GM18507 (cell line): ENCODE results near the gene DRC3.
"Not testable (repeated sequence)": the region's sequence is repeated elsewhere in the genome, so short reads cannot be mapped to it uniquely, and the experiment has no call there.

Experiments used
- DNase-seq: peaks from one replicate; pipeline ENCODE4 v3.0.0; 2011; ENCODE audit warnings: low read depth; ENCODE audit not compliant: insufficient read length; ENCODE audit errors: extremely low spot score
- FAIRE-seq: peaks from 2 replicates; lab custom pipeline; 2011; peaks lifted over from hg19 to GRCh38; lab: Jason Lieb, UNC

The DRC3 gene

GRCh38 chr17:17987187-17987896 is 14.7 kb downstream of the DRC3 start:
- DNase-seq (no peak), FAIRE-seq (no peak)

DNA sequence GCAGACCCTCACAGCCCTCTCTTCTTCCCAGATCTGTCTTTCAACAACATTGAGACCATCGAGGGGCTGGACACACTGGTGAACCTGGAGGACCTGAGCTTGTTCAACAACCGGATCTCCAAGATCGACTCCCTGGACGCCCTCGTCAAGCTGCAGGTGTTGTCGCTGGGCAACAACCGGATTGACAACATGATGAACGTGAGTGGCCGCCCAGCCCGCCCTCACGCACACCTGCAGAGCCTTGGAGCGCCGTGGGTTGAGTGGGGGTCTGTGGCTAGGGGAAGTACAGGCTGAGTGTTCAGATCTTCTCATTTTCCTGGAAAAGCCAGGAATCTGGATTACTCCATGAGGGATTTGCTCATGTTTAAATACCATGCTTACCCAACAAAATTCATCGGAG is 15.2 kb downstream of the DRC3 start:
- FAIRE-seq (no peak), DNase-seq (no peak)

DNA sequence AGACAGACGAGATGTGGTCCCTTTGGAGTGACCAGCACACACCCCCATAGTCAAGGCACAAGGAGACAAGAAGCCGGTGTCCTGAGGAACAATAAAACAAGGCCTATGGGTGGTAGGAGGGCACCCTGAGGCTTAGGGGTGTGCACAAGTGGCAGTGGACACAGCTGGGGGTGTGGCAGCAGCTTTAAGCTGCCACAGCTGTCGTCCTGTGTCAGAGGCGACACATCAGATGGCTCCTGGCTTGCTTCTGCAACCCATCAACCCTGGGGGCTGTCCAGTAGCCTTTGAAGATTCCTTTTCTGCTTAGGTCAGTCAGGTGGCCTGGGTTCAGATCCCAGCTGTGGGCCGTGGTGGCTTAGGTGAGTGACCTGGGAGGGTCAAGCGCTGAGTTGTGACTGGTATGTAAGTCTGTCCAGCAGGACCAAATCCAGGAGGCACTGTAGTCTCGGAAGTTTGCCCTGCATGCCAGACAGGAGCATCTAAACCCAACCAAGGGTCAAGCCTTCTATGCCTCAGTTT is 15.8 kb downstream of the DRC3 start:
- FAIRE-seq, result no peak
- DNase-seq, result no peak

DNA sequence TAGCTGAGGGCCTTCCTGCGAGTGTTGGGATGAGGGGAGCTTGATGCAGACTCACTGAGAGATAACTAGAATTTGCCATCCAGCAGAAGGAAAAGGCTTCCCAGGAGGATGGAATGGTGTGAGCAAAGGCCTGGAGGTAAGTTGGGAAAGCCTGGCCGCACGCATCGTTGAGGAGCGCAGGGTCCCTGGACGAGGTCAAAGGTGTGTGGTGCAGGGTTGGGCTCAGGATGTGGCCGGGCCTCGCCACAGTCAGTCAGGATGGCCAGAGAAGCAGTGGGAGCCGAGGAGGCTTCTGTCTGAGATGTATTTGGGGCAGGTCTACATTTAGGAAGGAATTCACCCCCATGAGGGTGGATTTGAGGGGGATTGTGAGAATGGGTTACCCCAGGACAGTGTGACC is 16.4 kb downstream of the DRC3 start:
- FAIRE-seq, result no peak

GRCh38 chr17:17989618-17990017 is 17.0 kb downstream of the DRC3 start:
- DNase-seq (no peak), FAIRE-seq (no peak)

More for the DNA sequence above, 16.4 kb downstream of the DRC3 start:
- no peak for DNase-seq

GRCh38 chr17:17990282-17990681 is 17.6 kb downstream of the DRC3 start:
- FAIRE-seq (no peak), DNase-seq (no peak)

- DNase-seq, result no peak
- no peak for FAIRE-seq
These were observed 20.7 kb downstream of the DRC3 start for GRCh38 chr17:17993366-17993765.

- no peak for DNase-seq
- FAIRE-seq, result no peak
These were observed 21.2 kb downstream of the DRC3 start for GRCh38 chr17:17993852-17994251.

- no peak for FAIRE-seq
- DNase-seq, result no peak
These were observed 21.8 kb downstream of the DRC3 start for GRCh38 chr17:17994271-17995069.

DNA sequence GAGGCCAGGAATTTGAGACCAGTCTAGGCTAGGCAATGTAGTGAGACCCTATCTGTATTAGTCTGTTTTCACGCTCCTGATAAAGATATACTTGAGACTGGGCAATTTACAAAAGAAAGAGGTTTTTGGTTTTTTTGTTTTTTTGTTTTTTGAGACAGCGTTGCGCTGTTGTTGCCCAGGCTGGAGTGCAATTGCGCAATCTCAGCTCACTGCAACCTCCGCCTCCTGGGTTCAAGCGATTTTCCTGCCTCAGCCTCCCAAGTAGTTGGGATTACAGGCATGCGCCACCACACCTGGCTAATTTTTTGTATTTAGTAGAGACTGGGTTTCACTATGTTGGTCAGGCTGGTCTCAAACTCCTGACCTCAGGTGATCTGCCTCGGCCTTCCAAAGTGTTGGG is 23.2 kb downstream of the DRC3 start:
- not testable (repeated sequence) for DNase-seq, FAIRE-seq

- no peak for DNase-seq
- FAIRE-seq, result no peak
These were observed 26.3 kb downstream of the DRC3 start for GRCh38 chr17:17998934-17999333.

GRCh38 chr17:17999364-18000029 is 26.8 kb downstream of the DRC3 start:
- no peak for DNase-seq
- FAIRE-seq, result no peak

- FAIRE-seq (no peak), DNase-seq (no peak)
These were observed 27.4 kb downstream of the DRC3 start for GRCh38 chr17:18000030-18000408.

DNA sequence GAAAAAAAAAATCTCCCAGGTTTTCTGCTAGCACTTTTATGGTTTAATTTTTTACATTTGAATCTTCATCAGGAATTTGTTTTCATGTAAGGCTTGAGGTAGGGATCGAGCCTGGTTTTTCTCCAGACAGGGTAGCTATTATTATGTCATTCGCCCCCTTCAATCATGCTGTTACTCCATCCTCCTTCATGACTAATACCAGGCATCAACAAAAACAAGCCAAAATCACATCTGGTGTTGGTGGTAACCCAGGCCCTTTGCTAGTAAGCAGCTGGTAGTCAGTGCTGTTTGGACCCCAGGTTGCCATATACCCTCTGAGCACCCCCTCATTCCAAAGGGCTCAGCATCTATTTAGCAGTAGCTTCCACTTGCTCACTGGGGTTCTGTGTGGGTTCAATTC is 29.5 kb downstream of the DRC3 start:
- FAIRE-seq, result no peak
- DNase-seq, result no peak

DNA sequence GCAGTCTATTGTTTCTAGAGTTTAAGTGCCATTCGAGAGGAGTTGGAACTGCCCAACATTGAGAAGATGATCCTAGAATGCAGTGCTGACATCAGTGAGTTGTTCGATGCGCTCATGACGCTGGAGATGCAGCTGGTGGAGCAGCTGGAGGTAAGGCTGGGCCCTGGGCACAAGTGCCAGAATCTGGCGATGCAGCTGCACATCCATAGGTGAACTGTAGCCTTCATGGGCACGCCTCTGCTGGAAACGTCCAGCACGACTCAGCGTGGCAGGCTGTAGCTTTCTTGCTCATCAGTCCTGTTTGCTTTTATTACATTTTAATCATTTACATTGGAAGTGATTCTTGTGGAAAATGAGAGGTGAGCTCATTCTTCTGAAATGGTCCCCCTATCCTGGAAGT is 31.7 kb downstream of the DRC3 start:
- no peak for FAIRE-seq
- no peak for DNase-seq

- no peak for FAIRE-seq
- no peak for DNase-seq
These were observed 32.2 kb downstream of the DRC3 start for GRCh38 chr17:18004884-18005305.

DNA sequence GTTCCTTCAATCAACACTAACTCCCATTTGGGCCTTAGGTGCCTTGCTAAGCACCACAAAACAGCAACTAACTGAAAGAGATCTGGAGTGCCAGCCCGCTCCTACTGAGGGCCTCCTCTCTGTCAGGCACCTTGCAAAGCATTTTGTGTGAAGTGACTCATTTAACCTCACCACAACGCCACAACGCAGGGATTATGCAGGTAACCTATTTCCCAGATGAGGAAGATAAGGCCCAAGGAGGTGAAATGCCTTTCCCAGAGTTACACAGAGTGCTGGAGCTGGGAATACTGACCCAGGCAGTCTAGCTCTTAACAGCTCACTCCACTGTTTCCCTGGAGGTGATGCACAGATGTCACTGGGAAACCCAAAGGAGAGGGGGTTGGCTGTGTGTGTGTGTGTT is 32.8 kb downstream of the DRC3 start:
- no peak for DNase-seq

GRCh38 chr17:18006495-18007239 is 34.0 kb downstream of the DRC3 start:
- DNase-seq, result no peak
- no peak for FAIRE-seq

More for the DNA sequence above, 32.8 kb downstream of the DRC3 start:
- FAIRE-seq, result no peak

- DNase-seq, result no peak
These were observed 36.0 kb downstream of the DRC3 start for GRCh38 chr17:18008496-18009268.

More at GRCh38 chr17:18008496-18009268, 36.0 kb downstream of the DRC3 start:
- no peak for FAIRE-seq
